Endothelial cell of hepatic sinusoid (primary cell): ENCODE results near the gene CSF3.

Source experiments
- in situ Hi-C: cut with HindIII; loops from 2 replicates; pipeline ENCODE4 v1.10.0; 2017; ENCODE audit warnings: low sequenced_read_pairs

CSF3 gene, protein sequence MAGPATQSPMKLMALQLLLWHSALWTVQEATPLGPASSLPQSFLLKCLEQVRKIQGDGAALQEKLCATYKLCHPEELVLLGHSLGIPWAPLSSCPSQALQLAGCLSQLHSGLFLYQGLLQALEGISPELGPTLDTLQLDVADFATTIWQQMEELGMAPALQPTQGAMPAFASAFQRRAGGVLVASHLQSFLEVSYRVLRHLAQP

DNA sequence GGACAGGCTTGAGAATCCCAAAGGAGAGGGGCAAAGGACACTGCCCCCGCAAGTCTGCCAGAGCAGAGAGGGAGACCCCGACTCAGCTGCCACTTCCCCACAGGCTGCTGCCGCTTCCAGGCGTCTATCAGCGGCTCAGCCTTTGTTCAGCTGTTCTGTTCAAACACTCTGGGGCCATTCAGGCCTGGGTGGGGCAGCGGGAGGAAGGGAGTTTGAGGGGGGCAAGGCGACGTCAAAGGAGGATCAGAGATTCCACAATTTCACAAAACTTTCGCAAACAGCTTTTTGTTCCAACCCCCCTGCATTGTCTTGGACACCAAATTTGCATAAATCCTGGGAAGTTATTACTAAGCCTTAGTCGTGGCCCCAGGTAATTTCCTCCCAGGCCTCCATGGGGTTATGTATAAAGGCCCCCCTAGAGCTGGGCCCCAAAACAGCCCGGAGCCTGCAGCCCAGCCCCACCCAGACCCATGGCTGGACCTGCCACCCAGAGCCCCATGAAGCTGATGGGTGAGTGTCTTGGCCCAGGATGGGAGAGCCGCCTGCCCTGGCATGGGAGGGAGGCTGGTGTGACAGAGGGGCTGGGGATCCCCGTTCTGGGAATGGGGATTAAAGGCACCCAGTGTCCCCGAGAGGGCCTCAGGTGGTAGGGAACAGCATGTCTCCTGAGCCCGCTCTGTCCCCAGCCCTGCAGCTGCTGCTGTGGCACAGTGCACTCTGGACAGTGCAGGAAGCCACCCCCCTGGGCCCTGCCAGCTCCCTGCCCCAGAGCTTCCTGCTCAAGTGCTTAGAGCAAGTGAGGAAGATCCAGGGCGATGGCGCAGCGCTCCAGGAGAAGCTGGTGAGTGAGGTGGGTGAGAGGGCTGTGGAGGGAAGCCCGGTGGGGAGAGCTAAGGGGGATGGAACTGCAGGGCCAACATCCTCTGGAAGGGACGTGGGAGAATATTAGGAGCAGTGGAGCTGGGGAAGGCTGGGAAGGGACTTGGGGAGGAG, at the start of gene CSF3:
TSS of gene CSF3 (plus strand) at position 436 of the 993 bp plus-strand sequence. CDS start at position 471, 35 bp downstream.
- in situ Hi-C loops = no loop called here

DNA sequence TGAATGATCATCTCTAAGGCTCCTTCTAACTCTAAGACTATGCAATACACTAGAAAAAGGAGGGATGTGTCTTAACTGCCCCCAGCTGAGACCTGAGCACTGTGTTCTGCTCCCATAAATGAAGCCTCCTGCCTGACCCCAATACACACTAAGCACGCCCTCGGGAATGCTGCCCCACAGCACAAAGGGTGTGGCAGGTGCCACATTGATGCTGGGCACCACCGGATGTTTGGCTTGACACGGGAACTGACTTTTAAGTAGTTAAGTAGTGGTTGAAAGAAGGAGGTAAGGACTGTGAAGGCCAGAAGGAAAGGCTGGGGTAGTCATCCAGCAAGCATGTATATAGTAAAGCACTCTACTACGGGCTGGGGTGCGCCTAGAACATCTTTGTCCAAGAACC, 48.5 kb upstream of the CSF3 start:
- in situ Hi-C loops = no loop called here

DNA sequence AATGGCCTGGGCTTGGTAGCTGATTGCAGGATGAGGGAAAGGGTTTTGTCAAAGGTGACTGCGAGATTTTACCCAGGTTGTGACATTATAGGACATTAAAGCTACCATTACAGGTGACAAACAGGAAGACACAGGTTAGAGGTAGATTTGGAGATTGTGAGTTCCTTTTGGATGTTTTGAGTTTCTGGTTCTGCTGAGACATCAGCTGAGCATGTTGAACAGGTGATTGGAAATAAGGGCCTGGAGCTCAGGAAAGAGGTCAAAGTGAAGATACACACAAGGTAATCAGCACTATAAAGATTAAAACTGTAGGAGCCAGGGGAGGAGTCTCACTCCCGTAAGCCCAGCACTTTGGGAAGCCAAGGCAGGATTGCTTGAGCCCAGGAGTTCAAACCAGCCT, 46.5 kb upstream of the CSF3 start:
- in situ Hi-C loops = no loop called here

DNA sequence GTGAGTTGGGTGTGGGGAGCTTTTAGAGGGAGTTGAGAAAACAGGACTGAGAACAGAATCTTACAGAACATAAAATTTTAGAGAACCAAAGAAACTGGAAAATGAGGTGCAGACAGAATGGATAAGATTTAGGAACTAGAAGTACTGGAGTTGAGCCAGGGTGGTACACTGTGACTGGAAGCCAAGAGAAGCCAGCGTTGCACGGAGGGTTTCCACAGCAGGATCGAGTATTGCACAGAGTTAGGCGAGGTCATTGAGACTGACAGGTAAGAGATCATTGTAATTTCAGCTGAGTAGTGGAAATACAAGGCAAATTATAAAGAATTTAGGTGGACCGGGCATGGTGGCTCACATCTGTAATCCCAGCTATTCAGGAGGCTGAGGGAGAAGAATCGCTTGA, 45.9 kb upstream of the CSF3 start:
- in situ Hi-C loops = no loop called here

DNA sequence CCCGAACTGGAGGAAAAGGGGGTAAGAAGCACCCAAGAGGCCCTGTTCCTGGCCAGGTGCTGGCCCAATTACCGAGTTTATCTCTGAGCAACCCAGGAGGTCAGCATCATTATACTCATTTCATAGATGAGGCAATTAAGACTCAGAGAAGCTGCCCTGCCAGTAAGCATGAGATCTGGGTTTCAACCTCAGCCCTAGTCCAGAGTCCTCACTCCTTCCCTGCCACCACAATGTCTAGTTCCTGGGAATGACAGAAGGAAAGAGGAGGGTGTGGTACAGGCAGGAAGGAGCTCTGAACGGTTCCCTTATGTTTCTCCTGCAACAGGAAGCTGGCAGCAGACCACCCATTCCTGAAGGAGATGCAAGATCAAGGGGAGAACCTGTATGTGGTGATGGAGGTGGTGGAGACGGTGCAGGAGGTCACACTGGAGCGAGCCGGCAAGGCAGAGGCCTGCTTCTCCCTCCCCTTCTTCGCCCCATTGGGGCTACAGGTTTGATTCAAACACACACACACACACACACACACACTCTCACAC, 45.0 kb upstream of the CSF3 start:
- in situ Hi-C loops = no loop called here

DNA sequence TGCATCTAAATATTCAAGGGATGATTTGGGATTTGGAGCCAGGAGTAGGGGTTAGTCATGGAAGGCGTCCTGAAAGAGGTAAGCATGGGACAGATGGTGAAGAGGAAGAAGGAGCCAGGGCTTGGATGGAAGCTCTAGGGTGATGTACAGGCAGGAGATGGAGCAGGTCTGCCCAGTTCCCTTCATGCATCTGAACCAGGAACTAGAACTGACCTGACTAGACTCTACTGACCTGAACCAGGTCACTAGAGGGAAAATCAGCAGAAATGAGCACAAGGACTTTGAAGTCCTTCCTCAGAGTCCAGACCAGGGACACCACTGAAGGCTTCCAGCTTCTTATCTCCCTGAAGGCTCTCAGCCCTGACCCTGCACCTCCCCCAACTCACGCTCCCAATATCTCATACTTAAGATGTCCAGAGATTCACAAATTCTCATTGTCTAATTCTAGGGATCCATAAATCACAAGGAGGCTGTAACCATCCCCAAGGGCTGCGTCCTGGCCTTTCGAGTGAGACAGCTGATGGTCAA, 44.1 kb upstream of the CSF3 start:
- in situ Hi-C loops = no loop called here

DNA sequence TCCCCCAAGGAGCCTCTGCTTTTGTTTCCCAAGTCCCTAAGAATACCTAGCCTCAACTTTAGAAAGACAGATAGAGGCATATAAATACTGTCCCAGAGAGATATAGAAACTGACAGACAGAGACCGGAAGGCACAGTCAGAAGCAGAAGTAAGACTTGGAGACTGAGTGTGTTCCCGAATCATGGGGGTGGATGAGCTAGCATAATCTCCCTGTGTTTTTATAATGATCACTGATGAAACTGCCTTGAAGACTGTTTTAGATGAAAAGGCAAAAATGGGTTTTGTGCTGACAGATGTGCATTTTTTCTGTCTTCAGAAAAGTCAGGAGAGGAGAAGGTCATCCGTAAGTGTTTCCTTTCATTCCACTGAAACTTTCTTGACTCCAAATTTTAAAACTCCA, 43.0 kb upstream of the CSF3 start:
- in situ Hi-C loops = no loop called here

DNA sequence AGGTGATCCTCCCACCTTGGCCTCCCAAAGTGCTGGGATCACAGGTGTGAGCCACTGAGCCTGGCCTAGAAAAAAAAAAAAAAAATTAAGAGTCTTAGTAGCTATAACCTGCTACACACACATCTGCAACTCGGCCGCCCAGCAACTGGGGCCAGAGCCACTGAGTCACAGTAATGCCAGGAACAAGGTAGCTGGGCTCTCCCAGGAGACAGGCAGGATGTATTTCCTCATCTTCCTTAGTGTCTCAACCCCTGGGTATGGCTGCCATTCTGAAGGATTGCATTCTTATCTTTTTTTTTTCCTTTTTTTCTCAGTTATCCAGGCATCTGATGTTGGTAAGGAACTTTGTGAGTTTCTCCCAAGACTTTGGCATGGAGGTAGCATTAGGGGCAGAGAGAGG, 41.7 kb upstream of the CSF3 start:
- in situ Hi-C loops = no loop called here

DNA sequence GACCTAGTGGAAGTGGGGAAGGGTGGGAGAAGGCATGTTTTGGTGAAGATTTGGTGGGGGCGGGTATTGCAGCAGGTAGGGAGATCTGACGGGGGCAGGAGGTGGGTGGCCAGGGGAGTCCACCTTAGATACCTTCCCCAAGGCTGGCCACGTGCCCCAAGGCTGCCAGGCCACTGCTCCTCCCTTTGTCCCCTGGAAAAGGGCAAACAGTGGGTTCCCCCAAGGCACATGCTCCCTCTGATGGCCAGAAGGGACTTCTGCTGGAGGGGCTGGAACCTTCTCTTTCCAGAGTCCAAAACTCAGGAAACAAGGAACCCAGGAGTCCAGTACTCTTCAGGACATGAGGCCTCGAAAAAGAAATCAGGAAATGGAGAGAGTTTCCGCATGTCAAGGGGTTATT, 40.8 kb upstream of the CSF3 start:
- in situ Hi-C loops = no loop called here

DNA sequence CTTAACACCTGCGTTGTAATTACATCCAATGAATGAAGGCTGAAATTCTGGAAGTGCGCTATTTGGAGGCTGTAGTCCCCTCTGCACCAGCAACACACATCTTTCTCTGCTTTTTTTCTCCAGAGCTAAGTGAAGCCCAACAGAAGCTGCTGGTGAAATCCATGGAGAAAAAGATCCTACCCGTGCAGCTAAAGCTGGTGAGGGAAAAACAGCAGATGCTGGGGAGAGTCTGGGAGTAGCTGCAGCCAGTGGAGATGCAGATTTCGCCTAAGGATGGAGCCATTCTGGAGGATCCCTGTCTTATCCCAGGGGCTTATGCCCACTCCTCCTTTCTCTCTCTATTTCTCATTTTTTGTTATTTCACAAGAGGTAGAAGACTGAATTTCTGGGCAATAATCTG, 39.4 kb upstream of the CSF3 start:
- in situ Hi-C loops = no loop called here

DNA sequence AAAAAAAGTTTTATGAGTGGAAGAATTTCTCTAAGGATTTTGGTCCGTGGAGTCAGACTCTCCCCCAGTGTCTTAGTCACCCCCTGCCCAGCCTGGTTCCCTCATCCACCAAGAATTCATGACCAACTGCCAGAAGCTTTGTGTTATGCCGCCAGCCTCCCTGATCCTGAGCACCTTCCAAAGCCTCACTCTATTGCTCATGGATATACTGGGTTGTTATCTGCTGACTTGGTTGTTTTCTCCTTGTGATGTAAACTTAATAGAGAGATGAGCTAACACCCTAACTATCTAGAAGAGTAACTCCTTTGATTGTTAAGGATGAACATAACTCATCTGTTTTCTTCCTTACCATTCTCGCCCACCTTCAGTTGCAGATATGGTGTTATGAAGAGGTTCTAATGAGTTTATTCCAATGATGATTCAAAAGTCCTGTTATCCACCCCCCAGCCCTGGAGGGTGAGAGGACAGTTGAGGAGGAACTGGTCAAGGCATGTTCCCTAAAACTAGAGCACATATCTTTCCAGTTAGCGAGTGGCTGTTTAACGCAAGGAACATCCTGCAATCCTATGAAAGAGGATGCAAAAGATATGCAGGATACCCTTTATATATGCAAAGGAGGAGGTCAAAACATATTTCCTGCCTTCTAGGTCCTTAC, 36.1 kb upstream of the CSF3 start:
- in situ Hi-C loops = no loop called here

DNA sequence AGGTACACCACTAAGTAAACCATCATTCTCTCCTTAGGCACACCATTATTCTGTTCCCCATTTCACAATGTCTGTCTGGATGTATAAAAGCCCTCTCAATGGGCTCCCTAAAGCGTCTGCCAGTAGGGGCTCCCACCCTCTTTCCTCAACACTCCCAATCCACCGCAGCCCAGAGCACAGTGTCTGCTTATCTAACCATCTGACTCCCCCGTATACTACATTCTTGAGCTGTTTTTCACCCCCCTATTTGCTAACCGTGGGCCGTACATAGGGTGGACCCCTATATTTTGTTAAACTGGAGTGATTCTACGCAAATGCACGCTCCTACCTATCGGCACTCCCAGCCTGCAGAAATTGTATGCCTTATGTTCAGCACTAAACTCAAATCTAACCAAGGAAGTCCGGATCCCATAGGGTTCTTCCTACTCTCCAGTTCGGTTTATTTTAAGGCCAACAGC, 35.3 kb upstream of the CSF3 start:
- in situ Hi-C loops = no loop called here

DNA sequence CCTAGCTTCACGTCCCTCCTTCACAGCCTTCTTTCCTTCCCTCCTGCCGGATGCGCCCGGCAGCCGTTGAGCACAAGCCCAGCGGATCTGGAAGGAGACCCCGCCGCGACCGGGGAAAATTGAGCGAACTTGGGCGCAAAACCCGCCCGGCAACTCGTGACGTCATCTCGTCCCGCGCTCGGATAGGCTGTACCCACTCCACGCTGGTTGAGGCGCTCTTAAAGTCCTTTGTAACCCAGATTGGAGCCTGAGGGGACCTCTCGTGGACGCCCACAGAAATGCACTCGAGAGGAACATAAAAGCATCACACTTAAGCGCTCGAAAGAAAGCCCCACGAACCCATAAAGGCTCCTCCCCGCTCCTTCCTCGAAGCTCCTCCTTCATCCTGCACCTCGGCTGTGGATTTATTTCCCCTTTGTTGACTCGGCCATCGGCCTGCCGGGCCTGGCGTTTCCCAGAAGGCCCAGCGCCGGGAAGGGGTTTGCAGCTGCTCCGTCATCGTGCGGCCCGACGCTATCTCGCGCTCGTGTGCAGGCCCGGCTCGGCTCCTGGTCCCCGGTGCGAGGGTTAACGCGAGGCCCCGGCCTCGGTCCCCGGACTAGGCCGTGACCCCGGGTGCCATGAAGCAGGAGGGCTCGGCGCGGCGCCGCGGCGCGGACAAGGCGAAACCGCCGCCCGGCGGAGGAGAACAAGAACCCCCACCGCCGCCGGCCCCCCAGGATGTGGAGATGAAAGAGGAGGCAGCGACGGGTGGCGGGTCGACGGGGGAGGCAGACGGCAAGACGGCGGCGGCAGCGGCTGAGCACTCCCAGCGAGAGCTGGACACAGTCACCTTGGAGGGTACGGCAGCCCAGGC, 34.7 kb upstream of the CSF3 start, which contains the start of gene PSMD3:
TSS of gene PSMD3 (plus strand) at position 457 of the 856 bp plus-strand sequence. CDS start at position 621, 164 bp downstream.
- in situ Hi-C loops = no loop called here

DNA sequence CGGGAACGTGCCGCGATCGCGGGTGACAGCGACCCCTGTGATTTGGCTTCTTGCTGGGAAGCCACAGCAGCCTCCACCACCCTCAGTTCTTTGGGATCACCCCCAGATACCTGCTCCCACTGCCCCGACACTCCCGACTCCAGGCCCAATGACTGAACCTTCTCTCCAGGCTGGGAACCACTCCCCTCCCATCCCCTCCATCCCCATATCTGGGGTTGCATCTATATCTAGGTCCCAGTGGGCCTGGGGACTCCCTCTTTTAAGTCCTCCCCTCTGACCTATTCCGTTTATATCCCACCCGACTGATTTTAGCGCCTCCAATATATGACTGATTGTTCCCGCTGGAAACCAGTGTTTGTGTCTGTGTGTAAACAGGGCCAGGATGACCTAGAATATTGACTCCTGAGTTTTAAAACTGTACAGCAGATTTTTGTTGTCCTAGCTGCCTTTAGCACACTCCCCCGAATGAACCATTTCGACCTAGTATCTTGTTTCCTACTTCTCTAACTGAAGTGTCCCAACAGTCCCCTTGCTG, 34.0 kb upstream of the CSF3 start:
- in situ Hi-C loops = no loop called here

DNA sequence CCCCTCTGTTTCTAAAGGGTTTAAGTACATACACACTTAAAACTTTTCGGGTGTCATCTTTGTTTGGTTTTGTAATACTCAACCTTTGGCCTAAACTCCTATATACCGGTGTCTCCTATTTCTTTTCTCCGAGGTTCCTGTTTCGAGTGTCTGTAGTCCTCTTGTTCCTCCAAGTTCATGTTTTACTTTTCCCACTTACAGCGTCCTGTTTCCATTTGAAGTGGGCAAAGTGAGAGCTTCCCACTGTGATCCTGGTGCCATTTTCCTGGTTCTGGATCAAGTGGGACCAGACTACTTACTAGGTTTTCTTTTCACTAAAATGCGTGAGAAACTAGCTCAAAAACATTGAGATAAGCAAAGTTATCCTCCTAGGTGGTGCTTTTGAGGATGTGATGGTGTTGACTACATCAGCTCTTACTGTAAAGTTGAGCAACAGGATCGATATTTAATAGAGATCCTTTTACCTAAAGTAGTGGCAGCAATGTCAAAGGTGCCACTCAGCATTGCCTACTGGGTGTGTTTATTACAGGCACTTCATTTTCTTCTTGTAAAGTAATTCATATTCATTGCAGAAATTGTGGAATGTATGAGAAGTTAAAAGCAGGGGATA, 33.4 kb upstream of the CSF3 start:
- in situ Hi-C loops = no loop called here

DNA sequence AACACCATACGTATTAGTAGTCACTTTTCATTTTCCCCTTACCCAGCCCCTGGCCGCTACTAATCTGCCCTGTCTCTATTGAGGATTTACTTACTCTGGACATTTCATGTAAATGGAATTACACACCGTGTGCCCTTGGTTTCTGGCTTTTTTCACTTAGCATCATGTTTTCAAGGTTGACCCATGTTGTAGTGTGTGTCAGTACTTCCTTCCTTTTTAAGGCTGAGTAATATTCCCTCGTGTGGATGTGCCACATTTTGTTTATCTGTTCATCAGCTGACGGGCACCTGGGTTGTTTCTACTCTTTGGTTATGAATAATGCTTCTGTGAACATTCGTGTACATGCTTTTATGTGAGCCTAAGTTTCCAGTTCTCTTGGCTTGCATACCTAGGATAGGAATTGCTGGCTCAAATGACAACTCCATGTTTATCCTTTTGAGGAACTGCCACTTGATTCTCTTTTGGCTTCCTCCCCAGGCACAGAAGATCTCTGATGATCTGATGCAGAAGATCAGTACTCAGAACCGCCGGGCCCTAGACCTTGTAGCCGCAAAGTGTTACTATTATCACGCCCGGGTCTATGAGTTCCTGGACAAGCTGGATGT, 26.9 kb upstream of the CSF3 start:
- in situ Hi-C loops = no loop called here

DNA sequence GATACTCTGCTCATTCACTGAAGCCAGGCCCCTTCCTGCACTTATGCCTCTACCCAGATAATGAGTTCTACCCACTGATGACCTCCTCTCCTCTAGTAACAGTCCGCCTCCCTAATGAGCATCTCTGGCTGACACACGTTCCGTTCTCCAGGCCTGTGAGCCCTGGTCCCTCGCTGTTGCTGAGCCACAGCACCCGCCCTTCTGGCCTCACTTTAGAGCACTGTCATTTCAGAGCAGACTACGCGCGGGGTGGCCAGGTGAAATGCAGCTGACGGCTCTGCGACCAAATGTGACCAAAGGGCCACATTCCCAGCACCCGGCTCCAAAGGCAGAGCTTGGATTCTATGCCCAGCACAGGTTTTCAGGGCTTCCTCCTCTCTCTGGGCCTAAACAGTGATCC, 20.8 kb upstream of the CSF3 start:
- in situ Hi-C loops = loop anchor here (5.0 kb wide), 4 partner anchors 38 to 183 kb away; partner anchors contain the start of gene RAPGEFL1

DNA sequence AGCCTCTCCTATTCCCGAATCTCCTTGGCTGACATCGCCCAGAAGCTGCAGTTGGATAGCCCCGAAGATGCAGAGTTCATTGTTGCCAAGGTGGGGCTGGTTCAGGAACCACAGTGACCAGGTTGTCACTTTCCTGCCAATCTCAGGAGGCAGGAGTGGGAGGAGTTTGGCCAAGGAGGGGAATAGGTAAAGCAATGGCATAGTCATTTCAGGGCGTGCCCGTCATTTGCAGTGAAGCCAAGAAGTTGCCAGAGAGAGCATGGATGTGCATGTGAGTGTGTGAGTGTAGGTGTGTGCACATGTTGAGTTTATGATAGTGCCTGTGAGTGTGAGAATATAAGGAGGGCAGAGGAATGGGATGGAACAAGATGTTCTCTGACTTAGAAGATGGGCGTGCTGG, 19.8 kb upstream of the CSF3 start:
- in situ Hi-C loops = no loop called here

DNA sequence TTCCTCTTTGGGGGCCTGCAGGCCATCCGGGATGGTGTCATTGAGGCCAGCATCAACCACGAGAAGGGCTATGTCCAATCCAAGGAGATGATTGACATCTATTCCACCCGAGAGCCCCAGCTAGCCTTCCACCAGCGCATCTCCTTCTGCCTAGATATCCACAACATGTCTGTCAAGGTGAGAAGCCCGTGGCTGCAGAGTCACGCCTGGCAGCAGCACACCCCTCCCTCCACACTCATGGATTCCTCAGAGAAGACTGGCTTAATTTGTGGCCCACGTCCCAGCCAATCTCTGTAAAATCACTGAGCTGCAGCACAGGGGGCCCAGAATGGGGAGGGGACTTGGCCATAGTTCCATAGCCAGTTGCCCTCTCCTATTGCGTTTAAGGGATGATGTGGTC, 19.1 kb upstream of the CSF3 start:
- in situ Hi-C loops = no loop called here
